HG03039 (cell line): ENCODE measurements around the gene IFT122.
"Not testable (repeated sequence)": the region's sequence is repeated elsewhere in the genome, so short reads cannot be mapped to it uniquely, and the experiment has no call there.

Experiments
- ATAC-seq: cut with Tn5 transposase; IDR thresholded peaks from one replicate; pipeline ENCODE4 v1.9.1; 2021; ENCODE audit warnings: mild to moderate bottlenecking, moderate library complexity; ENCODE audit not compliant: unreplicated experiment

Gene IFT122

GRCh38 chr3:129439817-129440617 lies at the start of gene IFT122, which contains the start of gene MBD4:
IFT122 (plus strand) TSS chr3:129440224; CDS start chr3:129440331, 107 bp downstream.
MBD4 (minus strand) TSS chr3:129439948; CDS start chr3:129439833, 115 bp downstream.
- ATAC-seq, result peak; percentile 84

- ATAC-seq, result not testable (repeated sequence)
Measured at GRCh38 chr3:129391583-129391982, 48.4 kb upstream of the IFT122 start.

GRCh38 chr3:129392106-129392887 lies 47.7 kb upstream of the IFT122 start:
- not testable (repeated sequence) for ATAC-seq

- no peak for ATAC-seq
Measured at GRCh38 chr3:129393271-129393670, 46.8 kb upstream of the IFT122 start.

GRCh38 chr3:129393760-129394564 lies 46.1 kb upstream of the IFT122 start:
- not testable (repeated sequence) for ATAC-seq

- peak; percentile 4 for ATAC-seq
Measured at GRCh38 chr3:129398803-129399144, 41.2 kb upstream of the IFT122 start.

GRCh38 chr3:129399145-129399894 lies 40.7 kb upstream of the IFT122 start:
- peak; percentile 66 for ATAC-seq

- no peak for ATAC-seq
Measured at GRCh38 chr3:129399895-129400357, 40.1 kb upstream of the IFT122 start.

- no peak for ATAC-seq
Measured at GRCh38 chr3:129402210-129402609, 37.8 kb upstream of the IFT122 start.

GRCh38 chr3:129402616-129403015 lies 37.4 kb upstream of the IFT122 start:
- no peak for ATAC-seq

GRCh38 chr3:129403450-129403849 lies 36.6 kb upstream of the IFT122 start:
- ATAC-seq, result no peak

GRCh38 chr3:129404130-129404529 lies 35.9 kb upstream of the IFT122 start:
- ATAC-seq, result no peak

GRCh38 chr3:129404610-129405009 lies 35.4 kb upstream of the IFT122 start:
- no peak for ATAC-seq

GRCh38 chr3:129409541-129409940 lies 30.5 kb upstream of the IFT122 start:
- ATAC-seq, result no peak

- no peak for ATAC-seq
Measured at GRCh38 chr3:129410971-129411370, 29.1 kb upstream of the IFT122 start.

GRCh38 chr3:129412542-129413198 lies 27.4 kb upstream of the IFT122 start:
- ATAC-seq, result no peak

- ATAC-seq, result not testable (repeated sequence)
Measured at GRCh38 chr3:129413238-129413637, 26.8 kb upstream of the IFT122 start.

GRCh38 chr3:129413687-129414506 lies 26.1 kb upstream of the IFT122 start:
- peak; percentile 82 for ATAC-seq

- ATAC-seq, result no peak
Measured at GRCh38 chr3:129415378-129415777, 24.6 kb upstream of the IFT122 start.
